IPS-20b (cell line): ENCODE data around the gene PAF1.

Experiments
- H3K27ac ChIP-seq: one replicate; pipeline ENCODE4 v1.5.1; 2013; ENCODE audit warnings: low read length
- H3K27me3 ChIP-seq: 2 replicates; pipeline ENCODE4 v1.6.1; 2013; ENCODE audit warnings: mild to moderate bottlenecking, low read length, inconsistent platforms; ENCODE audit not compliant: insufficient read depth
- H3K36me3 ChIP-seq: 2 replicates; pipeline ENCODE4 v1.6.1; 2013; ENCODE audit warnings: low read depth, mild to moderate bottlenecking, inconsistent platforms, low read length, moderate library complexity; ENCODE audit not compliant: insufficient read depth
- H3K4me1 ChIP-seq: 2 replicates; pipeline ENCODE4 v1.6.1; 2013; ENCODE audit warnings: mild to moderate bottlenecking, control low read depth, inconsistent platforms, low read length, moderate library complexity; ENCODE audit not compliant: insufficient read depth
- H3K4me3 ChIP-seq: 2 replicates; pipeline ENCODE4 v1.5.1; 2013; ENCODE audit warnings: mild to moderate bottlenecking, low read length, inconsistent platforms
- H3K9ac ChIP-seq: 2 replicates; pipeline ENCODE4 v1.6.1; 2013; ENCODE audit warnings: low read depth, mild to moderate bottlenecking, inconsistent platforms, low read length, moderate library complexity
- H3K9me3 ChIP-seq: 2 replicates; pipeline ENCODE4 v1.6.1; 2013; ENCODE audit warnings: mild to moderate bottlenecking, low read depth, low read length, inconsistent platforms; ENCODE audit not compliant: insufficient read depth

The PAF1 gene

DNA sequence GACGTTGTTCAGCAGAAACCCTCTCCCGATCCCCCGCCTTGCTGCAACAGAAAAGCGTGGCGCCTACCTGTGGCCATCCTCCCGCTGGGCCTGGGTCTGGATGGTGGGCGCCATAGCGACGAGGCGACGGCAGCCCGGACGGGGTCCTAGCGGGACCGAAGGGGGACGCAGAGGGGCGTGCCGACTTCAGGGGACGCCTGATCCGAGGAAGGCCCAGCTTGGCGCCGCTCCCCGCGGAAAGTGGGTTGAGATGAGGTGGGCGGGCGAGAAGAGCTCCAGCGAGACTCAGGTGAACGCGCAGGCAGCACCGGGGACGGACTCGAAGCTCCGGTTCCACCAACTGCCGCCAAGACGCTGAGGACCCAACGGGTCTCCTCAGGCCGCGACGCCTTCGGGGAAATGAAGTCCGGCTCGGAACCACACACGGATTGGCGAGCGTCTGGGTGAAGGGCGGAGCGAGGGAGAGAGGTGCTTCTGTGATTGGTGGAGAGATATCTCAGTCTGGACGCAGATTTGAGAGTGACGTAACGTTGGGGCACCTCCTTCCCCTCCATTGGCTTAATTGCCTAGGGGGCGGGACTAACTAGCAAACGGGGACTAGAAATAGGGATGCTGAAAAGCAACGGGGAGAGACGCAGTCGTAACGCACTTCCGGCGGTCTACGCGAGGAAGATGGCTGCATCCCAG lies at the start of gene PAF1, which contains the start of gene MED29:
PAF1 (minus strand) TSS at position 356 of the 687 bp plus-strand sequence; CDS start at position 114, 242 bp downstream.
MED29 (plus strand) TSS at position 628 of the 687 bp plus-strand sequence; CDS start at position 673, 45 bp downstream.
- Histone ChIP-seq H3K4me1 (peaks cover 9% of the 10 kb centered on the region), H3K27me3 (no peaks in the 10 kb centered on the region), H3K4me3 (peak within 1 kb of the TSS; percentile 98), H3K27ac (peak within 1 kb of the TSS; percentile 54), H3K36me3 (peaks cover 61% of the 10 kb centered on the region), H3K9ac (peak within 1 kb of the TSS; percentile 92), H3K9me3 (no peaks in the 10 kb centered on the region)

DNA sequence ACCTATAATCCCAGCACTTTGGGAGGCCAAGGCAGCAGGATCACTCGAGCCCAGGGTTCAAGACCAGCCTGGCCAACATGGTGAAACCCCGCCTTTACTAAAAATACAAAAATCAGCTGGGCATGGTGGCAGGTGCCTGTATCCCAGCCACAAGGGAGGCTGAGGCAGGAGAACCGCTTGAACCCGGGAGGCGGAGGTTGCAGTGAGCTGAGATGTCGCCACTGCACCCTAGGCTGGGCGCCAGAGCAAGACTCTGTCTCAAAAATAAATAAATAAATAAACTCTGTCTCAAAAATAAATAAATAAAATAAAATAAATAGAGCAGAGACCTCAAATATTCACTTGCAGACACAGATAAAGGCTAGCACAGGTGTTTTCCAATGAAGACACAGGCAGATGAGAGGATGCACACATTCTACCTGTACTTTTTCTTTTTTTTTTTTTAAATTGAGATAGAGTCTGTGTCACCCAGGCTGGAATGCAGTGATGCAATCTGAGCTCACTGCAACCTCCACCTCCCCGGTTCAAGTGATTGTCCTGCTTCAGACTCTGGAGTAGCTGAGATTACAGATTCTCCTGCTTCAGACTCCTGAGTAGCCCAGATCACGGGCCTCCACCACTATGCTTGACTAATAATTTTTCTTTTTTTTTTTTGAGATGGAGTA lies 47.5 kb upstream of the PAF1 start:
- Histone ChIP-seq H3K4me1 (peaks cover 10% of the 10 kb centered on the region; the same call in 1 of the 2 replicates), H3K9ac (no peak overlapping the region), H3K9me3 (no peaks in the 10 kb centered on the region)

DNA sequence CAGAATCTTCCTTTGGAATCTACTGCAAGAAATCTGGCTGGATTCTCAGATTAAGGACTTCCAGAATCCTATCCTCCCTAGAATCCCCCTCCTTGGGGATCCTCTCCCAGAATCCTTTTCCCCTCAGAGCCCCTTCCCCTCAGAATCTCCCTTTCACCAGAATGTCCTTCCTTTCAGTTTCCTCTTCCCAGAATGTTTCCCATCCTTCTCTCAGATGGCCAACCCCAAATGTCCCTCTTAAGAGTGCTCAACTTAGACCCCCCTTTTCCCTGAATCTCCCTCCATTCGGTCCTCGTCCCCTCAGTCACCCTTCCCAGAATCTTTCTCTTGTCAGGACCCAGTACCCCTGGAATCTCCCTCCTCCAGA lies 45.4 kb upstream of the PAF1 start:
- H3K36me3 ChIP-seq = peaks cover 37% of the 10 kb centered on the region
- H3K4me1 ChIP-seq = peaks cover 10% of the 10 kb centered on the region; the same call in 1 of the 2 replicates
- H3K9me3 ChIP-seq = no peaks in the 10 kb centered on the region
- H3K27me3 ChIP-seq = no peaks in the 10 kb centered on the region
- peak overlapping the region; percentile 86 for H3K27ac ChIP-seq
- H3K4me3 ChIP-seq = peak overlapping the region; percentile 99
- H3K9ac ChIP-seq = peak overlapping the region; percentile 96

More for the DNA sequence above, 47.5 kb upstream of the PAF1 start:
- Histone ChIP-seq H3K4me3 (no peak overlapping the region), H3K27ac (no peak overlapping the region), H3K27me3 (no peaks in the 10 kb centered on the region), H3K36me3 (peaks cover 22% of the 10 kb centered on the region)

DNA sequence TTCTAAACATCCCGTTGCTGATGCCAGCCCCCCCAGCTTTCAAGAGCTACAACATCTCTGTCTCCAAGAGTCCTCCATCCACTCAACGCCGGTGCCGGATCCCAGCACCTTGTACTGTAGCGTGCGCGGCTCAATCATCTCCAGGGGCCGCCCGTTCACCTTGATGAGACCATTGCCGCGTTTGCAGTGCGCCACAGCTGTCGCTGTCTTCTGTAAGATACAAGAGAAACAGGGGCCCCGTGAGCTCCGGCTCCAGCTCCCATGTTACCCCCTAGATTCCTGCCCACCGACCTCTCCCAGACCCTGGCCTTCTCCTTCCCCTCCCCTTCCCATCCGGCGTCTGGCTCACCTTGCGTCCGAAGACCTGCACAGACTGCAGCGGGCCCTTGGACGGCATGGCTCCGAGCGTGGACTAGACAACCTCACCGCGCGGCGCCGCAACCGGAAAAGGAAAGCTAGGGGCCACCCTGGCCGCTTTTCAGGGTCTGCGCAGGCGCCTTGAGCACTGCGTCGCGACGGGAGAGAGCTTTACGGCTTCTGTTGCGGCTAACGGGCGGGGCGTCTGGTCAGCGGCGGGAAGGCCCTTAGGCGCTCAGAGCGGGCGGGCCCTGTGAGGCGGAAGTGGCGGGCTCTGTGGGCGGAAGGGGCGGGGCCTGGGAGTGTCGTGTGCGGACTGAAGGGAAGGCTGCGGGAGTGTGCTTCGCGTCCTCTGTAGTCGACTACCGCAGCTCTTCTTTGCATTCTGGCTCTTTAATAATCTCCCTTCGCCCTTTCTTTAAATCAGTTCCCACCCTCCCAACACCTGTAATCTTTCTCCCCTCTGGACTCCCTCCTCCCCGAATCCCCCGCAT lies 44.8 kb upstream of the PAF1 start, which contains the start of gene RPS16:
RPS16 (minus strand) TSS at position 451 of the 851 bp plus-strand sequence; CDS start at position 397, 54 bp downstream.
- peak within 1 kb of the TSS; percentile 99 for H3K4me3 ChIP-seq
- H3K36me3 ChIP-seq = peaks cover 39% of the 10 kb centered on the region
- H3K27ac ChIP-seq = peak within 1 kb of the TSS; percentile 92
- H3K9ac ChIP-seq = peak within 1 kb of the TSS; percentile 100
- no peaks in the 10 kb centered on the region for H3K27me3 ChIP-seq
- H3K9me3 ChIP-seq = no peaks in the 10 kb centered on the region
- peaks cover 10% of the 10 kb centered on the region; the same call in 1 of the 2 replicates for H3K4me1 ChIP-seq

DNA sequence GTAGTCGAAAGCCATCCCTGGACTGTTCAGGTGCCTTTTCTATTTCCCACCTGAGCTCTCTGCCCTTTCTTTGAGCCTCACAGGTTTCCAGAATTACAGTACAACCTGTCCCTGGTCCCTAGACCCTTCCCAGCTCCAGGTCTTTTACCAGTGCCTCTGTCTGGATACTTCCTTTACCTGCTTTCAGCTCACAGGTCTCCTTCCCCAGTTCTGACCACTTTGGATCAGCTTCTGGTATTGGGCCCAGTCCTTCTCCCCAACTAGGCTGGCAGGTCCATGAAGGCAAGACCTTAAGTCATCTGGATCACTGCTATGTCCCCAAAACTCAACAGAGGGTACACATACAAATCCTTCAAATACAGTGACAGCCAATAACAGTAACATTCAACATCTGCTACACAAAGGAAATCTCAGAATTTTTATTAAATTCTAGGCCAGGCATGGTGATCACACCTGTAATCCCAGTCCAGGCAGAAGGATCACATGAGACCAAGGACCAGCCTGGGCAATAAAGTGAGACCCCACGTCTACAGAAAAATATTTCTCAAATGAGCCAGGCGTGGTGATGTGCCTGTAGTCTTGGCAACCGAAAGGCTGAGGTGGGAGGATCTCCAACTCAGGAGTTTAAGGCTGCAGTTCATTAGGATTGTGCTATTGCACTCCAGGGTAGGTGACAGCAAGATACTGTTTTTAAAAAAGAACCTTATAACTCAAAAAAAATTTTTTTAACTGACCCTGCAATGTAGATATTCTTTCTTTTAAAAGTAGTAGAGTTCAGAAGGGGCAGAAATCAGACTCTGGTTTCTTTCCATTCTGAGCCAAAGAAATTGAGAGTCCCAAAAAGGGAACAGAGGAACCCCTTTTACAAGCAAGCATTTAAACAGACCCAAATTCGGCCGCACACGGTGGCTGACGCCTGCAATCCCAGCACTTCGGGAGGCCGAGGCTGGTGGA lies 43.5 kb upstream of the PAF1 start:
- Histone ChIP-seq H3K36me3 (peaks cover 39% of the 10 kb centered on the region), H3K4me3 (peak overlapping the region; percentile 99), H3K4me1 (peaks cover 10% of the 10 kb centered on the region; the same call in 1 of the 2 replicates), H3K9me3 (no peaks in the 10 kb centered on the region), H3K9ac (peak overlapping the region; percentile 100), H3K27ac (no peak overlapping the region), H3K27me3 (no peaks in the 10 kb centered on the region)

DNA sequence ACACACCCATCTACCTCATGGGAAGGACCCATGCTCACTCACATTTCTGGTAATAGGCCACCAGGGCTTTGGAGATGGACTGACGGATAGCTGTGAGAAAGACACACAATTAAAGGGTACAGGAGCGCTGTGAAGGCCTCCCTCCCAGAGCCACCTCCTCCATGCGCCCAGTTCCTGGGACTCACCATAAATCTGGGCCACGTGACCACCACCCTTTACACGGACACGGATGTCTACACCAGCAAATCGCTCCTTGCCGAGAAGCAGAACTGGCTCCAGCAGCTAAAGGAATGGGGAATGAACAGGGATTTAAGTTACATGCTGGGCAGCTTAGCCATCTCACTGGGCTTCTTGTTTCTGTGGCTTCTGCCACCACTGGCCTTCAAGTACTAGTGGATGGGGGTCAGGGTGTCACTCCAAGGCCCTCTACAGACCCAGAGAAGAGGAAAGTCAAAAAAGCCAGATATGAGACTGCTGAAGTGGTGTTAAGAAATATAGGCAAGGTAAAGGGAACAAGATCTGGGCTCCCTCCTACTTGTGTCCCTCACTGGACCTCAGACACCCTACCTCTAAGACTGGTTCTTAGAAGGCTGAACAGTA lies 42.7 kb upstream of the PAF1 start:
- peaks cover 39% of the 10 kb centered on the region for H3K36me3 ChIP-seq
- H3K27me3 ChIP-seq = no peaks in the 10 kb centered on the region
- H3K4me1 ChIP-seq = peaks cover 16% of the 10 kb centered on the region
- H3K9ac ChIP-seq = peak overlapping the region; percentile 100; the same call in 1 of the 2 replicates
- peak overlapping the region; percentile 99; the same call in 1 of the 2 replicates for H3K4me3 ChIP-seq
- no peak overlapping the region for H3K27ac ChIP-seq
- H3K9me3 ChIP-seq = no peaks in the 10 kb centered on the region

DNA sequence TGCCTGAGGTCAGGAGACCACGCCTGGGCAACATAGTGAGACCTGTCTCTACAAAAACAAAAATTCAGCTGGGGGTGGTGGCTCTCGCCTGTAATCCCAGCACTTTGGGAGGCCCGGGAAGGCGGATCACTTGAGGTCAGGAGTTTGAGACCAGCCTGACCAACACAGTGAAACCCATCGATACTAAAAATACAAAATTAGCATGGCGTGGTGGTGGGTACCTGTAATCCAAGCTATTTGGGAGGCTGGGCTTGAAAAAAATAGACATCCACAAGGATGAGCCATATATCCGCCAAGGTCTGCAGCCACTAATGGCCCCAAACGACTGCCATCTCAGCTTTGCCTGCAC lies 41.7 kb upstream of the PAF1 start:
- Histone ChIP-seq H3K36me3 (peaks cover 39% of the 10 kb centered on the region), H3K9ac (no peak overlapping the region), H3K9me3 (no peaks in the 10 kb centered on the region), H3K27me3 (no peaks in the 10 kb centered on the region), H3K4me1 (peaks cover 21% of the 10 kb centered on the region), H3K27ac (no peak overlapping the region), H3K4me3 (no peak overlapping the region)

DNA sequence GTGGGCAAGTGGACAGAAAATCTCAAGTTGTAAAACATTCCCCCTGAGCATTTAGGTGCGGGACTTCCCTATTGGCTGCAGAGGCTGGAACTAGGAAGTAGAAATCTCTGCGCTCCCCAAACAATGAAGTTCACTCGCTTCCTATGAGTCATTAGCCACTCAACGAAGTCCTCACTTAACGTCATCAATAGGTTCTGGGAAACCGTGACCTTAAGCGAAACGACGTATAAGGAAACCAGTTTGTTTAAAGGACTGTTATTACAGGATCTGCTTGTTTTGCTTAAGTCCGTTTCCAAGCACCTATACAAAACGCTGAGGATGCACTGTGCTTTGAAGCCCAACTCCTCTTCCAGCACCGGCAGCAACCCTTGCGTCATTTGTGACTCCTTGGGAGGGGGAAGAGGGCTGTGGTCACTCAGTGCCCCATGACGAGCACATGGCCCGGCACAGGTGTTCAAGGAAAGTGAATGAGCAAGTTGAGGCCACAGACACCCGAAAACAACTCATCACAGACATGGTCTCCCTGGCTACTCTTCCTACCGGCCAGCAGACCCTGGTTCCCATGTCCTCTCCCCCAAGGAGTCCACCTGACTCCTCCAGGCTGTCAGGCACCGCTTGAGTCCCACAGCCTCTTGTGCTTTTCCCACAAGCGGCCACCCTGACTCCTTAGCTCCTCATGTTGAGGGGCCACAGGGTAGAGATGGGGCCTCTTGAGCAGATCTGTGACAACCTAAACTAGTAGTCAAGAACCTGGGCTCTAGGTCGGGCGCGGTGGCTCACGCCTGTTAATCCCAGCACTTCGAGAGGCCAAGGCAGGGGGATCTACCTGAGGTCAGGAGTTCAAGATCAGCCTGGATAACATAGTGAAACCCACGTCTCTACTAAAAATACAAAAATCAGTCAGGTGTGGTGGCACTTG lies 40.0 kb upstream of the PAF1 start:
- Histone ChIP-seq H3K27ac (peak overlapping the region; percentile 51), H3K9ac (0 out of 2 replicates have a peak overlapping the region, but pooled peaks have one; percentile 10), H3K4me1 (peaks cover 20% of the 10 kb centered on the region), H3K4me3 (no peak overlapping the region), H3K9me3 (no peaks in the 10 kb centered on the region), H3K27me3 (no peaks in the 10 kb centered on the region), H3K36me3 (peaks cover 42% of the 10 kb centered on the region)

DNA sequence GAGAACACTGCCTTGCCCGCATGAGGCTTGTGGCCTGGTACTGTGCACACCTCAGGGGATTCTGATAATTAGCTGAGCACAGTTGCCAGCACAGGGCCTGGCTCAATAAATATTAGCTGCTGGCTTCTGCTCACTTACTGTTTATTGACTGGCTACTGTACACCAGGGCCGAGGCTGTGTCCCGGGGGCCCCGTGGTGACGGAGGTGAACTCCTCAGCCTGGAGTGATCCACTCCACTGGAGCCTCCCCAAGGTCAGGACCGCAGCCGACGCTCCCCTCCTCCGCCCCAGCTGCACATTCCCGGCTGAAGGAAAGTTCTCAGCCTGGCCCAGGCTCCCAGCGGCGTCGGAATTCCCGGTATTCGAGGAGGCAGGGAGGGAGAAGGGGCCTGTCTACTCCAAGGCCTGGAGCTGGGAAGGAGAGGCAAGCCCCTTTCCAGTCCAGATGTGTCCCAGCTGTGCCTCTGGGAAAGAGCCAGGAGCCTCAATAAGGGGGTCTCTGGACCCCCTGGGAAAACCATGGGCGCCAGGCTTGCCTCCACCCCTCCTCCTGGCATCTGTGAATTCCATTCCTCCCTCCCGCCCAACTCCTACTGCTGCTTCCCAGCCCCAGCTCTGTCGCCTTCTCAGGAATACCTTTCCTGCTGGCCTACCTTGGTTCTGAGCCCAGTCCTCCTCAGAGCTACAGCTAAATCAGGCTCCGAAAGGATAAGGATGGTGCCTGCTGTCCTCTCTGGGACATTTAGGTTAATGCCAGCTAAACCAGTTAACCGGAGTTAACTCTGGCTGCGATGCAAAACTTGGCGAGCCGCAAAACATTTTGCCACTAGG lies 37.6 kb upstream of the PAF1 start:
- peak overlapping the region; percentile 71 for H3K9ac ChIP-seq
- peak overlapping the region; percentile 36; the same call in 1 of the 2 replicates for H3K4me3 ChIP-seq

More for the DNA sequence above, 37.6 kb upstream of the PAF1 start:
- Histone ChIP-seq H3K9me3 (no peaks in the 10 kb centered on the region), H3K4me1 (peaks cover 15% of the 10 kb centered on the region), H3K36me3 (peaks cover 45% of the 10 kb centered on the region), H3K27me3 (no peaks in the 10 kb centered on the region), H3K27ac (peak overlapping the region; percentile 50)
